ENCODE results near the gene PEAR1. TPM values are rescaled to one million over a fixed set of nuclear protein-coding genes. Genes with fewer than 3 reads are reported as not detected.
A peak's percentile ranks its signal among the peaks of the same experiment; 100 is the strongest.
"Not testable (repeated sequence)": the region's sequence is repeated elsewhere in the genome, so short reads cannot be mapped to it uniquely, and the experiment has no call there.

The PEAR1 gene
- total RNA-seq, 1 experiment from 2014 or later = 9.8 TPM

DNA sequence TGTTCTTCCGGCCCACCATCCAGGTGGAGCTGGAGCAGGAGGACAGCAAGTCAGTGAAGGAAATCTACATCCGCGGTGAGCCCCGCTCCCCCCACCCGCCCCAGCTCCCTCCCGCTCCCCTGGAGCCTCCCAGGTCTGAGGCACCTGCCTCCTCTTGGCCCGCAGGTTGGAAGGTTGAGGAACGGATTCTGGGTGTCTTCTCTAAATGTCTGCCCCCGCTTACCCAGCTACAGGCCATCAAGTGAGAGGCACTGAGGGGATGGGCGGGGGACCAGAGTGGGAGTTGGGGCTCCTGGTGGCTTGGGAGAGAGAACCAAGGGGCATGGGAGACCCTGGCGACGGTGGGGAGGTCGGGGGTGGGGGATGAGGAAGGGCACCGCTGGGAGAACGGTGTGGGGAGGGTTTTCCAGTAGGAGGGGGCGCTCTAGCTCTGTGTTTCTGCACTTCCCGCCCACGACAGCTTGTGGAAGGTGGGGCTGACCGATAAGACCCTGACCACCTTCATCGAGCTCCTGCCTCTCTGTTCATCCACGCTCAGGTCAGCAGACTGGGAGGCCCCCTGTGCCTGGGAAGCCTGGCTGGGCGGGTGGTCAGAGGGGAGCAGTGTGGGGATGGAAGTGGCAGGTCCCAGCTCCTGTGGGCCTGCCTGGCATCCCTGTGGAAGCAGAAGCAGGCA, 31.1 kb downstream of the PEAR1 start:
- POLR2A ChIA-PET (ENCODE audit: unreplicated experiment) = no interaction called here
- intact Hi-C loops (cut with micrococcal nuclease; ENCODE audit: unreplicated experiment) = loop anchor here (10.0 kb wide), 2 partner anchors 230 to 300 kb away; no protein-coding TSS in a partner anchor
- no peak overlapping the region for H3K4me3 ChIP-seq
- DNase-seq = no peak
- H3K9me2 ChIP-seq (ENCODE audit: insufficient read depth) = no peaks in the 10 kb centered on the region
- H3K4me2 ChIP-seq = no peak overlapping the region
- CTCF ChIA-PET = no interaction called here
- H3K79me2 ChIP-seq (ENCODE audit: low read depth) = no peaks in the 10 kb centered on the region
- peaks cover 31% of the 10 kb centered on the region for H3K4me1 ChIP-seq (replicated peaks; ENCODE audit: insufficient read depth)
- no TSS peak for BruUV-seq (replicated peaks)
- H2AFZ ChIP-seq = no peak overlapping the region
- H3K36me3 ChIP-seq (ENCODE audit: low read depth) = no peaks in the 10 kb centered on the region
- TF ChIP-seq, protein P1, sequence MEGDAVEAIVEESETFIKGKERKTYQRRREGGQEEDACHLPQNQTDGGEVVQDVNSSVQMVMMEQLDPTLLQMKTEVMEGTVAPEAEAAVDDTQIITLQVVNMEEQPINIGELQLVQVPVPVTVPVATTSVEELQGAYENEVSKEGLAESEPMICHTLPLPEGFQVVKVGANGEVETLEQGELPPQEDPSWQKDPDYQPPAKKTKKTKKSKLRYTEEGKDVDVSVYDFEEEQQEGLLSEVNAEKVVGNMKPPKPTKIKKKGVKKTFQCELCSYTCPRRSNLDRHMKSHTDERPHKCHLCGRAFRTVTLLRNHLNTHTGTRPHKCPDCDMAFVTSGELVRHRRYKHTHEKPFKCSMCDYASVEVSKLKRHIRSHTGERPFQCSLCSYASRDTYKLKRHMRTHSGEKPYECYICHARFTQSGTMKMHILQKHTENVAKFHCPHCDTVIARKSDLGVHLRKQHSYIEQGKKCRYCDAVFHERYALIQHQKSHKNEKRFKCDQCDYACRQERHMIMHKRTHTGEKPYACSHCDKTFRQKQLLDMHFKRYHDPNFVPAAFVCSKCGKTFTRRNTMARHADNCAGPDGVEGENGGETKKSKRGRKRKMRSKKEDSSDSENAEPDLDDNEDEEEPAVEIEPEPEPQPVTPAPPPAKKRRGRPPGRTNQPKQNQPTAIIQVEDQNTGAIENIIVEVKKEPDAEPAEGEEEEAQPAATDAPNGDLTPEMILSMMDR (conservative IDR thresholded peaks at IDR 0.05) = no peak
- TF ChIP-seq EZH2 (IDR thresholded peaks at IDR 0.05; ENCODE audit: low read depth) = no peak
- 0 out of 2 replicates have a peak, but pooled peaks cover 4% of the 10 kb centered on the region for H3K27me3 ChIP-seq (ENCODE audit: insufficient read depth, low read depth)
- no peaks in the 10 kb centered on the region for H3K9me3 ChIP-seq (ENCODE audit: insufficient read depth, low read depth)
- H3F3A ChIP-seq (ENCODE audit: insufficient read depth, low read depth) = peaks cover 31% of the 10 kb centered on the region
- no peak overlapping the region for H3K27ac ChIP-seq
- no peaks in the 10 kb centered on the region for H4K20me1 ChIP-seq (ENCODE audit: insufficient read depth)

DNA sequence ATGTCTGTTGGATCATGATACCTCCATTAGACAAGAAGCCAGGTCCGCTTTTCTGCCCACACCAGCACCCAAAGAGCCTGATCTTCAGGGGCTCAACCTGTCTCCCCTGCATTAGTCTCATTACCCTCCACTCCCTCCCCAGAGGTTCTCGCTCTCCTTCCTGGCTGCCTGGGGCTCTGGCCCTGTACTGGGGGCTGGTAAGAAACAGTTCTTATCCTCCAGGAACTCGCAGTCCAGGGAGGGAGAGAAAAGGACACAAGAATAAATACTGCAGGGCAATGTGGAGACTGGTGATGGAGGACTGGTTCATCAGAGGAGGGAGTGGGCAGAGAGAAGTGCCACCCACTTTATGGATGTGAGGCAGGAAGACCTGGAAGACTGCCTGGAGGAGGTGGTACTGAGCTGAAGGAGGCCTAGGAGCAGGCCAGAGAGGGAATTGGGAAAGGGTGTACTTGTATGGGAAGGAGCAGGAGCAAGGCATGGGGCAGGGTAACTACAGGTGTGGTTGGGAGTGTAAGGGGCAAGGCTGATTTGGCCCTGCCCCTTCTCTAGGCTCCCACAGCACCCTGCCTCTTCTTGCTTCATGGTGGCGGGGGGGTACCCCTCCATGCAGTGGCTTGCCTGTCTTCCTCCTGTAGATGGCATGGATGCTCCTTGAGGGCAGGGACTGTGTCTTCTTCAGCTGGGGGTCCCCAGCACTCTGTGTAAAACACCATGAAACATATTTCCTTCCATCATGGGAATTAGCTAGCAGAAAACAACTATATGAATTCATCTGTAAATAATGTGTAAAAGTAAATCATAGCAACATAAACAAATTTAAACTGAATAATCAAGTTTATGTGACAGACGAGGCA, 31.9 kb downstream of the PEAR1 start:
- Histone ChIP-seq H3K79me2 (ENCODE audit: low read depth) (no peaks in the 10 kb centered on the region), H4K20me1 (ENCODE audit: insufficient read depth) (no peaks in the 10 kb centered on the region), H3K4me3 (no peak overlapping the region), H3K9me3 (ENCODE audit: insufficient read depth, low read depth) (no peaks in the 10 kb centered on the region), H3K36me3 (ENCODE audit: low read depth) (no peaks in the 10 kb centered on the region), H3K9me2 (ENCODE audit: insufficient read depth) (no peaks in the 10 kb centered on the region), H3K4me1 (replicated peaks; ENCODE audit: insufficient read depth) (peaks cover 30% of the 10 kb centered on the region), H3F3A (ENCODE audit: insufficient read depth, low read depth) (peaks cover 31% of the 10 kb centered on the region), H3K27ac (no peak overlapping the region), H3K4me2 (peak overlapping the region; percentile 20; the same call in 1 of the 2 replicates), H3K27me3 (ENCODE audit: insufficient read depth, low read depth) (0 out of 2 replicates have a peak, but pooled peaks cover 4% of the 10 kb centered on the region), H2AFZ (no peak overlapping the region)
- no peak for TF ChIP-seq EZH2 (IDR thresholded peaks at IDR 0.05; ENCODE audit: low read depth)
- TF ChIP-seq, protein P1 (conservative IDR thresholded peaks at IDR 0.05) = no peak
- DNase-seq = no peak
- POLR2A ChIA-PET (ENCODE audit: unreplicated experiment) = no interaction called here
- CTCF ChIA-PET = interaction anchor here (0.8 kb wide), 1 partner anchor 66 kb away, joined by 3 read pairs; no protein-coding TSS in a partner anchor
- intact Hi-C loops (cut with micrococcal nuclease; ENCODE audit: unreplicated experiment) = loop anchor here (2.0 to 10.0 kb wide), 4 partner anchors 33 to 301 kb away; no protein-coding TSS in a partner anchor
- BruUV-seq (replicated peaks) = no TSS peak

DNA sequence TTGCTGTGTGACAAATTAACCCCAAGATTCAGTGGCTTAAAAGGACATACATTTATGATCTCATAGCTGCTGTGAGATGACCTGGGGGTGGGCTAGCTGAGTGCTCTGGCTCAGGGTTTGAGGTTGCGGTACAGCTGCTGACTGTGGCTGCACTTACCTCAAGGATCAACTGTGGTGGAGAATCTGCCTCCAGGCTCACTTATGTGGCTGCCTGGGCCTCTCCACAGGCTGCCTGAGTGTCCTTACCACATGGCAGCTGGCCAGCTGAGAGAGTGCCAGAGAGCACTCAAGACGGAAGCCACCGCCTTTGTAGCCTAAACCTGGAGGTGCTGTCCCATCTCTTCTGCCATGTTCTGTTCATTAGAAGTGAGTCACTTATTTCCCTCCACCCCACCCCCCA, 32.7 kb downstream of the PEAR1 start:
- POLR2A ChIA-PET (ENCODE audit: unreplicated experiment) = no interaction called here
- Histone ChIP-seq H2AFZ (no peak overlapping the region), H3K27me3 (ENCODE audit: insufficient read depth, low read depth) (0 out of 2 replicates have a peak, but pooled peaks cover under 1% of the 10 kb centered on the region), H4K20me1 (ENCODE audit: insufficient read depth) (no peaks in the 10 kb centered on the region), H3K9me2 (ENCODE audit: insufficient read depth) (no peaks in the 10 kb centered on the region), H3K9me3 (ENCODE audit: insufficient read depth, low read depth) (no peaks in the 10 kb centered on the region), H3F3A (ENCODE audit: insufficient read depth, low read depth) (peaks cover 31% of the 10 kb centered on the region), H3K4me3 (no peak overlapping the region), H3K36me3 (ENCODE audit: low read depth) (no peaks in the 10 kb centered on the region), H3K4me1 (replicated peaks; ENCODE audit: insufficient read depth) (peaks cover 30% of the 10 kb centered on the region), H3K27ac (no peak overlapping the region), H3K79me2 (ENCODE audit: low read depth) (no peaks in the 10 kb centered on the region), H3K4me2 (peak overlapping the region; percentile 93; the same call in 1 of the 2 replicates)
- no TSS peak for BruUV-seq (replicated peaks)
- intact Hi-C loops (cut with micrococcal nuclease; ENCODE audit: unreplicated experiment) = loop anchor here (2.0 to 10.0 kb wide), 4 partner anchors 33 to 301 kb away; no protein-coding TSS in a partner anchor
- DNase-seq = peak; percentile 86 to 88
- TF ChIP-seq, protein P1 (conservative IDR thresholded peaks at IDR 0.05) = no peak
- TF ChIP-seq EZH2 (IDR thresholded peaks at IDR 0.05; ENCODE audit: low read depth) = no peak
- CTCF ChIA-PET = interaction anchor here (0.6 to 0.8 kb wide), 3 partner anchors 8 to 236 kb away, joined by 3 to 10 read pairs (median 4); no protein-coding TSS in a partner anchor

DNA sequence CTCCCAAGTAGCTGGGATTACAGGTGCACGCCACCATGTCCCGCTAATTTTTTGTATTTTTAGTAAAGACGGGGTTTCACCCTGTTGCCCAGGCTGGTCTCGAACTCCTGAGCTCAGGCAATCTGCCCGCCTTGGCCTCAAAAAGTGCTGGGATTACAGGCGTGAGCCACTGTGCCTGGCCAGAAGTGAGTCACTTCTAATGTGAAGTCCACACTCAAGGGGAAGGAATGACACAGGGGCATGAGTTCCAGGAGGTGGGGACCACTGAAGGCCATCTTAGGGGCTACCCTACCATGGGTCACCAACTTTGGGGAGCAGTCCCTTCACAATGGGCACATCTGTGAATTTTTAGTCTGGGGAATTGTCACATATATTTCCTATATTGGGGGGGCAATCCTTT, 33.2 kb downstream of the PEAR1 start:
- H3K27me3 ChIP-seq (ENCODE audit: insufficient read depth, low read depth) = not testable (repeated sequence)

More for the DNA sequence above, 33.2 kb downstream of the PEAR1 start:
- intact Hi-C loops (cut with micrococcal nuclease; ENCODE audit: unreplicated experiment) = loop anchor here (1.0 to 10.0 kb wide), 7 partner anchors 32 to 302 kb away; no protein-coding TSS in a partner anchor
- H3K9me3 ChIP-seq (ENCODE audit: insufficient read depth, low read depth); BruUV-seq (replicated peaks); H3K4me3 ChIP-seq; H4K20me1 ChIP-seq (ENCODE audit: insufficient read depth); DNase-seq; H3K9me2 ChIP-seq (ENCODE audit: insufficient read depth); H3K36me3 ChIP-seq (ENCODE audit: low read depth); H3K79me2 ChIP-seq (ENCODE audit: low read depth); H3K27ac ChIP-seq; H2AFZ ChIP-seq: not testable (repeated sequence)
- POLR2A ChIA-PET (ENCODE audit: unreplicated experiment) = interaction anchor here (0.8 kb wide), 1 partner anchor 116 kb away, joined by 3 read pairs; no protein-coding TSS in a partner anchor
- H3F3A ChIP-seq (ENCODE audit: insufficient read depth, low read depth) = peaks cover 31% of the 10 kb centered on the region
- peaks cover 30% of the 10 kb centered on the region for H3K4me1 ChIP-seq (replicated peaks; ENCODE audit: insufficient read depth)
- CTCF ChIA-PET = interaction anchor here (0.6 to 1.6 kb wide), 5 partner anchors 9 to 237 kb away, joined by 3 to 10 read pairs (median 4); no protein-coding TSS in a partner anchor
- peak overlapping the region; percentile 93; the same call in 1 of the 2 replicates for H3K4me2 ChIP-seq
